ENCODE measurements around the gene BABAM2. TPM values are rescaled to one million over a fixed set of nuclear protein-coding genes. Genes with fewer than 3 reads are reported as not detected.

Gene BABAM2
- total RNA-seq, 4 donors from 2014 or later = 33.2 to 70.3 (median 38.6) TPM

GRCh38 chr2:28283861-28284260, 393.3 kb downstream of the BABAM2 start:
- Histone ChIP-seq H3K27me3 (no peaks in the 10 kb centered on the region), H3K36me3 (no peaks in the 10 kb centered on the region), H3K4me3 (replicated peaks in 1 of 3) (no peak overlapping the region), H3K4me1 (no peaks in the 10 kb centered on the region), H3K27ac (no peak overlapping the region), H3K9me3 (no peaks in the 10 kb centered on the region)
- TF ChIP-seq, protein P1, sequence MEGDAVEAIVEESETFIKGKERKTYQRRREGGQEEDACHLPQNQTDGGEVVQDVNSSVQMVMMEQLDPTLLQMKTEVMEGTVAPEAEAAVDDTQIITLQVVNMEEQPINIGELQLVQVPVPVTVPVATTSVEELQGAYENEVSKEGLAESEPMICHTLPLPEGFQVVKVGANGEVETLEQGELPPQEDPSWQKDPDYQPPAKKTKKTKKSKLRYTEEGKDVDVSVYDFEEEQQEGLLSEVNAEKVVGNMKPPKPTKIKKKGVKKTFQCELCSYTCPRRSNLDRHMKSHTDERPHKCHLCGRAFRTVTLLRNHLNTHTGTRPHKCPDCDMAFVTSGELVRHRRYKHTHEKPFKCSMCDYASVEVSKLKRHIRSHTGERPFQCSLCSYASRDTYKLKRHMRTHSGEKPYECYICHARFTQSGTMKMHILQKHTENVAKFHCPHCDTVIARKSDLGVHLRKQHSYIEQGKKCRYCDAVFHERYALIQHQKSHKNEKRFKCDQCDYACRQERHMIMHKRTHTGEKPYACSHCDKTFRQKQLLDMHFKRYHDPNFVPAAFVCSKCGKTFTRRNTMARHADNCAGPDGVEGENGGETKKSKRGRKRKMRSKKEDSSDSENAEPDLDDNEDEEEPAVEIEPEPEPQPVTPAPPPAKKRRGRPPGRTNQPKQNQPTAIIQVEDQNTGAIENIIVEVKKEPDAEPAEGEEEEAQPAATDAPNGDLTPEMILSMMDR (IDR thresholded peaks at IDR 0.05) = no peak
- TF ChIP-seq POLR2A (IDR thresholded peaks at IDR 0.05) = no peak
- no peak for DNase-seq
- intact Hi-C loops (cut with DNase I) = no loop called here
- 95 to 100% methylated on average over 1 of the region's 1 CpG for WGBS, 2 donors

DNA sequence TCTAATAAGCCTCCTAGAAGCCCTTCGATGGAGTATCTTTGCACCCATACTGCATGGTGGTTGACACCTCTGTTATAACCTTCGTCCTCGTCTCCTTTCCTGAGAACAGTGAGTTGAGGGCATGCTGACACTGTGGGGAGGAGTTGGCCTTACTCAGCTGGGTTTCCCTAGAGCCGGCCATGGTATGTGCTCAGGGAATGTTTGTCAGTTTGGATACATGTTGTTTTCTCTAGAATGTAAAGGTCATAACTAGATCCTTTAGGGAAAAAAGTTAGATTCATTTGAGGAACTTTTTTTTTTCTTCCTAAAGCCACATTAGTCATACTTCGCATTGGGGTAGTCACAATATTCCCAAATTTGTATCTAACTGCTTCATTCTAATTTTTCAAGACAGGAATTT, 396.1 kb downstream of the BABAM2 start:
- Histone ChIP-seq H3K36me3 (no peaks in the 10 kb centered on the region), H3K9me3 (no peaks in the 10 kb centered on the region), H3K27me3 (no peaks in the 10 kb centered on the region), H3K4me1 (no peaks in the 10 kb centered on the region), H3K4me3 (replicated peaks in 1 of 3) (no peak overlapping the region), H3K27ac (no peak overlapping the region)
- TF ChIP-seq, protein P1 (IDR thresholded peaks at IDR 0.05) = no peak
- no peak for TF ChIP-seq POLR2A (IDR thresholded peaks at IDR 0.05)
- 72 to 89% methylated on average over 5 of the region's 5 CpGs for WGBS, 2 donors
- DNase-seq = no peak
- intact Hi-C loops (cut with DNase I) = no loop called here

GRCh38 chr2:28287256-28287915, 396.9 kb downstream of the BABAM2 start:
- TF ChIP-seq POLR2A (IDR thresholded peaks at IDR 0.05) = no peak
- TF ChIP-seq, protein P1 (IDR thresholded peaks at IDR 0.05) = no peak
- Histone ChIP-seq H3K36me3 (no peaks in the 10 kb centered on the region), H3K9me3 (no peaks in the 10 kb centered on the region), H3K27ac (no peak overlapping the region), H3K4me3 (replicated peaks in 1 of 3) (no peak overlapping the region), H3K4me1 (no peaks in the 10 kb centered on the region), H3K27me3 (no peaks in the 10 kb centered on the region)
- intact Hi-C loops (cut with DNase I) = no loop called here
- DNase-seq = no peak
- 80% methylated on average over 4 of the region's 4 CpGs for whole genome bisulfite sequencing, 2 donors

DNA sequence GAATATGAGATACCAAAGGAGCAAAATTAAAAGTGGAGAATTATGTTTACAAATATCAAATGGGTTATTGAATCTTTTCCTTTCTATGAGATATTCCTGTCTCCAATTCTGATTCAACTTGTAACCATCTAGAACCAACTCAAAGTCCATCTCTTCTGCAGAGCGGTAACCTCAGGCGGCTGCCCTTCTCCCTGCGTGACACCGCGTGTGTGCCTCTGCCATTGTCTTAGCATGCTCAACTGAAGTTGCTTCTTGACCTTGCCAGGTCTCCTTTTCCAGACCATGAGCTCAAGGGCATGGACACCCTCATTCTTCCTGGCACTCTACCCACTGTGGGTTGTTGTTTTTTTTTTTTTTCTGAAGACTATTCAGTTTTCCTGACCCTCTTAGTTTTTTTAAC, 398.1 kb downstream of the BABAM2 start:
- Histone ChIP-seq H3K27ac (no peak overlapping the region), H3K4me3 (replicated peaks in 1 of 3) (no peak overlapping the region), H3K4me1 (no peaks in the 10 kb centered on the region), H3K27me3 (no peaks in the 10 kb centered on the region), H3K9me3 (no peaks in the 10 kb centered on the region), H3K36me3 (no peaks in the 10 kb centered on the region)
- 97 to 98% methylated on average over 5 of the region's 5 CpGs for WGBS, 2 donors
- intact Hi-C loops (cut with DNase I) = no loop called here
- TF ChIP-seq POLR2A (IDR thresholded peaks at IDR 0.05) = no peak
- TF ChIP-seq, protein P1 (IDR thresholded peaks at IDR 0.05) = no peak
- no peak for DNase-seq

DNA sequence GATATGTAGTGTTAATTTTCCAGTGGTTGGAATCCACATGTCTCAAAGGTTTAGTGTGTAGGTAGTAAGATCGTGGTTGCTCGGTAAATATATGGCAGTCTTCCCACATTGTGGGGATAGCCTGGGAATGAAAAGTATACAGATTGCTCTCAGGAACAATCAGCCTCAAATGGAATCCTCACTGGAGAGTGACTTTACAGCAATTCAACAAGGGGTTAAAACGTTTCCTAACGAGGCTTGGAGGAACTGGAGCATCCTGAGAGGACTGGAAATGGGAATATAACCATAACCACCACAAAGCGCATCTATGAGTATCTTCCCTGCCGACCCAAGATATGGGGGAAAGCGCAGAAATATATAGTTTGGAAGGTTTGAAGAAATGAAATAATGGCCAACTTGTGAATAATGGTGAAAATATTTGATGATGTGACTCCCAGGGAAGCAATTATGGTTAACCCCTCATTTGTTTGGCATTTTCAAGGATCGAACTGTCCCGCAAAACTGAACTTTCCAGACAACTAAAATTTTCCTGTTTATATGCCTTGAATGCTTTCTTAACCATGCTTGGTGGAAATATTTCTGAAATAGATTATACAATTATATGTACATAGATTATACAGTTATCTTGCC, 401.4 kb downstream of the BABAM2 start:
- no peaks in the 10 kb centered on the region for H3K27me3 ChIP-seq
- TF ChIP-seq, protein P1 (IDR thresholded peaks at IDR 0.05) = no peak
- TF ChIP-seq POLR2A (IDR thresholded peaks at IDR 0.05) = no peak
- H3K9me3 ChIP-seq = no peaks in the 10 kb centered on the region
- 85 to 89% methylated on average over 9 of the region's 9 CpGs for WGBS, 2 donors
- H3K4me1 ChIP-seq = no peaks in the 10 kb centered on the region
- no peak for DNase-seq
- H3K36me3 ChIP-seq = no peaks in the 10 kb centered on the region
- H3K27ac ChIP-seq = no peak overlapping the region
- no peak overlapping the region for H3K4me3 ChIP-seq (replicated peaks in 1 of 3)
- intact Hi-C loops (cut with DNase I) = no loop called here

Data from thyroid gland (tissue), 4 donors.